Transverse colon (tissue), 4 donors: Measurements from ENCODE around the gene ZNF629.

ENCODE experiments used
- CTCF ChIP-seq, 5 experiments: fragments of 200-600 bp in 3 of 5; fragments of 450-650 bp in 2 of 5; sonication (generic) in 3 of 5; IDR thresholded peaks; 1 replicate in 2 of 5; 2 replicates in 3 of 5; pipeline ENCODE4 v1.5.1; 2016 to 2017; ENCODE audit warnings: antibody characterized with exemption in 5 of 5, inconsistent platforms in 3 of 5, mild to moderate bottlenecking in 2 of 5, moderate library complexity in 1 of 5
- POLR2A ChIP-seq: fragments of 450-650 bp; IDR thresholded peaks from one replicate; pipeline ENCODE4 v1.6.1; 2016; ENCODE audit warnings: antibody characterized with exemption, mild to moderate bottlenecking, moderate library complexity
- POLR2AphosphoS5 ChIP-seq, 3 donors: sonication (generic); formaldehyde crosslinking; IDR thresholded peaks; one replicate each; pipeline ENCODE4 v1.6.1; 2016; ENCODE audit warnings: antibody characterized with exemption in 3 of 3

GRCh38 chr16:30787613-30788378 is 791 bp upstream of the ZNF629 start:
- no peak for TF ChIP-seq POLR2AphosphoS5 (IDR thresholded peaks at IDR 0.05)
- TF ChIP-seq CTCF (IDR thresholded peaks at IDR 0.05): no peak
- TF ChIP-seq POLR2A: no peak
